Kidney (tissue), 14 donors: Measurements from ENCODE around the gene ERFL. TPM values are rescaled to one million over a fixed set of nuclear protein-coding genes. Genes with fewer than 3 reads are reported as not detected.

ENCODE experiments used
- DNase-seq, 5 donors: peaks; one replicate each; pipeline ENCODE4 v3.0.0-alpha.2; 2013 to 2020
- FAIRE-seq: peaks from 2 replicates; lab custom pipeline; 2012; peaks lifted over from hg19 to GRCh38; lab: Jason Lieb, UNC
- H3K27ac ChIP-seq, 2 donors: one replicate each; pipeline ENCODE4 v1.7.0; 2013; ENCODE audit warnings: low read depth in 2 of 2, low read length in 2 of 2, inconsistent platforms in 1 of 2
- H3K27me3 ChIP-seq: one replicate; pipeline ENCODE4 v1.7.1; 2013; ENCODE audit warnings: low read length, inconsistent platforms; ENCODE audit not compliant: control insufficient read depth, insufficient read depth
- H3K36me3 ChIP-seq, 3 donors: one replicate each; pipeline versions ENCODE4 v1.7.0 to v1.7.1; 2013; ENCODE audit warnings: low read length in 3 of 3, control low read depth in 1 of 3, inconsistent platforms in 1 of 3; ENCODE audit not compliant: insufficient read depth in 3 of 3, control insufficient read depth in 2 of 3
- H3K4me1 ChIP-seq, 3 donors: one replicate each; pipeline versions ENCODE4 v1.7.0 to v1.7.1; 2013; ENCODE audit warnings: low read length in 3 of 3, inconsistent platforms in 1 of 3, low read depth in 1 of 3; ENCODE audit not compliant: control insufficient read depth in 2 of 3, insufficient read depth in 2 of 3
- H3K4me3 ChIP-seq, 3 donors: one replicate each; pipeline versions ENCODE4 v1.7.0 to v1.8.1; 2013; ENCODE audit warnings: low read length in 3 of 3, control low read depth in 1 of 3, inconsistent platforms in 1 of 3
- H3K9ac ChIP-seq, 3 donors: one replicate each; pipeline versions ENCODE4 v1.7.0 to v1.7.1; 2013; ENCODE audit warnings: low read length in 3 of 3, control low read depth in 1 of 3, inconsistent platforms in 1 of 3
- H3K9me3 ChIP-seq, 3 donors: one replicate each; pipeline versions ENCODE4 v1.7.0 to v1.7.1; 2013; ENCODE audit warnings: low read length in 3 of 3, control low read depth in 1 of 3, inconsistent platforms in 1 of 3; ENCODE audit not compliant: control insufficient read depth in 2 of 3, insufficient read depth in 1 of 3
- CTCF ChIP-seq: IDR thresholded peaks from 3 replicates; pipeline ENCODE4 v1.5.1; 2012; ENCODE audit warnings: mild to moderate bottlenecking, moderate library complexity, borderline replicate concordance; ENCODE audit not compliant: insufficient read depth; ENCODE audit errors: extremely low read depth
- intact Hi-C: fragments of 100-400 bp; cut with DNase I; formaldehyde crosslinking; loops from one replicate; pipeline ENCODE4 v1.11.1; 2022
- polyA plus RNA-seq: library from polyadenylated mRNA; stranded (reverse); fragments of 350-450 nt; fragmentation: Illumina TruSeq; extraction: RNeasy Lipid Tissue Mini Kit (QIAGEN cat#74804); gene quantifications from one replicate; pipeline ENCODE4 v1.2.3, GENCODE V29; 2014; ENCODE audit warnings: low read depth, low replicate concordance; ENCODE audit not compliant: insufficient read depth
- total RNA-seq: library from RNA; stranded (reverse); fragmentation: NEBNext Ultra II Directional; extraction: Animal tissue kit (Norgen Biotek cat#: 25700); gene quantifications from one replicate; pipeline ENCODE4 v1.2.1, GENCODE V29; 2021
- donor health status: control.
- donor health status: control.
- donor health status: control.
- donor health status: control.
- donor health status: control.
- donor health status: DM: yes; HTN: yes; CAD: no.
- donor health status: Normal renal cell carcinoma (clear cell type).

The ERFL gene
- total and polyA plus RNA-seq, 2 donors from 2014 or later = 0.69 TPM; not detected in 1

GRCh38 chr19:41902594-41902993 lies 25.7 kb downstream of the ERFL start:
- Histone ChIP-seq H3K4me3 (no peak overlapping the region), H3K9me3 (no peaks in the 10 kb centered on the region), H3K27me3 (no peaks in the 10 kb centered on the region), H3K27ac (no peak overlapping the region), H3K36me3 (peaks cover 2 to 52% (median 20%) of the 10 kb centered on the region in 3 donors), H3K4me1 (no peaks in the 10 kb centered on the region), H3K9ac (no peak overlapping the region)
- FAIRE-seq (no peak), DNase-seq (no peak)
- no peak for TF ChIP-seq CTCF
- intact Hi-C loops = no loop called here

- Histone ChIP-seq H3K27ac (no peak overlapping the region), H3K36me3 (peaks cover 2 to 52% (median 21%) of the 10 kb centered on the region in 3 donors), H3K4me1 (no peaks in the 10 kb centered on the region), H3K27me3 (no peaks in the 10 kb centered on the region), H3K9ac (no peak overlapping the region), H3K4me3 (no peak overlapping the region), H3K9me3 (no peaks in the 10 kb centered on the region)
- no peak for DNase-seq
- no peak for TF ChIP-seq CTCF
- FAIRE-seq = no peak
- intact Hi-C loops = no loop called here
Measured at GRCh38 chr19:41901707-41902360, 26.4 kb downstream of the ERFL start.

- intact Hi-C loops = no loop called here
- Histone ChIP-seq H3K9ac (no peak overlapping the region), H3K27me3 (no peaks in the 10 kb centered on the region), H3K9me3 (no peaks in the 10 kb centered on the region), H3K4me1 (no peaks in the 10 kb centered on the region), H3K4me3 (no peak overlapping the region), H3K36me3 (peaks cover 0 to 42% (median 19%) of the 10 kb centered on the region in 3 donors), H3K27ac (no peak overlapping the region)
- FAIRE-seq (no peak), DNase-seq (no peak)
- TF ChIP-seq CTCF = no peak
Measured at GRCh38 chr19:41898235-41898634, 30.0 kb downstream of the ERFL start.
